IPS DF 19.7 (cell line): Measurements from ENCODE around the gene R3HDM1.
"Not testable (repeated sequence)": the region's sequence is repeated elsewhere in the genome, so short reads cannot be mapped to it uniquely, and the experiment has no call there.

Experiments
- DNase-seq: peaks from one replicate; pipeline ENCODE4 v3.0.0-alpha.2; 2013; ENCODE audit warnings: low read depth, low spot score

The R3HDM1 gene

GRCh38 chr2:135641156-135642068 is 110.1 kb downstream of the R3HDM1 start:
- DNase-seq, result no peak

GRCh38 chr2:135647836-135648579 is 116.7 kb downstream of the R3HDM1 start:
- DNase-seq, result no peak

GRCh38 chr2:135650721-135651120 is 119.4 kb downstream of the R3HDM1 start:
- no peak for DNase-seq

GRCh38 chr2:135651717-135652116 is 120.4 kb downstream of the R3HDM1 start:
- DNase-seq, result no peak

GRCh38 chr2:135654239-135654638 is 123.0 kb downstream of the R3HDM1 start:
- DNase-seq, result not testable (repeated sequence)

- no peak for DNase-seq
Observed at GRCh38 chr2:135657806-135658582, 126.7 kb downstream of the R3HDM1 start.

- DNase-seq, result no peak
Observed at GRCh38 chr2:135662088-135662487, 130.8 kb downstream of the R3HDM1 start.

- no peak for DNase-seq
Observed at GRCh38 chr2:135663148-135663700, 131.9 kb downstream of the R3HDM1 start.

- no peak for DNase-seq
Observed at GRCh38 chr2:135664623-135665068, 133.4 kb downstream of the R3HDM1 start.

- no peak for DNase-seq
Observed at GRCh38 chr2:135667045-135667444, 135.8 kb downstream of the R3HDM1 start.

GRCh38 chr2:135674453-135674852 is 143.2 kb downstream of the R3HDM1 start:
- DNase-seq, result no peak

- DNase-seq, result no peak
Observed at GRCh38 chr2:135676031-135676430, 144.7 kb downstream of the R3HDM1 start.

- no peak for DNase-seq
Observed at GRCh38 chr2:135679125-135679524, 147.8 kb downstream of the R3HDM1 start.

- DNase-seq, result no peak
Observed at GRCh38 chr2:135685361-135685760, 154.1 kb downstream of the R3HDM1 start.

GRCh38 chr2:135688978-135689377 is 157.7 kb downstream of the R3HDM1 start:
- DNase-seq, result no peak

- no peak for DNase-seq
Observed at GRCh38 chr2:135689679-135690078, 158.4 kb downstream of the R3HDM1 start.

- DNase-seq, result no peak
Observed at GRCh38 chr2:135694711-135695110, 163.4 kb downstream of the R3HDM1 start.

- no peak for DNase-seq
Observed at GRCh38 chr2:135698838-135699237, 167.6 kb downstream of the R3HDM1 start.

GRCh38 chr2:135701442-135701841 is 170.2 kb downstream of the R3HDM1 start:
- no peak for DNase-seq

GRCh38 chr2:135703300-135703699 is 172.0 kb downstream of the R3HDM1 start:
- DNase-seq, result no peak

- DNase-seq, result not testable (repeated sequence)
Observed at GRCh38 chr2:135704075-135704474, 172.8 kb downstream of the R3HDM1 start.

GRCh38 chr2:135708159-135708558 is 176.9 kb downstream of the R3HDM1 start:
- no peak for DNase-seq
